Measurements from ENCODE around the gene ADCY7. TPM values are rescaled to one million over a fixed set of nuclear protein-coding genes. Genes with fewer than 3 reads are reported as not detected.

The ADCY7 gene
- total and polyA plus RNA-seq, 9 of the 15 experiments (the other 6 are each of a cell fraction or from before 2014, with no cell fraction given) = 2.3 to 108 (median 28.6) TPM

- Histone ChIP-seq H3K79me2 (ENCODE audit: control insufficient read depth, insufficient read depth, low read length) (no peaks in the 10 kb centered on the region), H3K9me1 (ENCODE audit: control insufficient read depth, insufficient read depth, low read length) (peaks cover 2% of the 10 kb centered on the region), H3K36me3 (ENCODE audit: control insufficient read depth, insufficient read depth, low read length) (peaks cover 93% of the 10 kb centered on the region; the same call in 2 of the 3 replicates), H3K9ac (ENCODE audit: insufficient read depth in 1 of 2, low read depth in 2 of 2, low read length in 2 of 2) (no peak overlapping the region), H3K4me1 (replicated peaks in 1 of 2; ENCODE audit: control insufficient read depth in 2 of 2, insufficient read depth in 2 of 2, low read length in 2 of 2) (peaks cover 0 to 46% of the 10 kb centered on the region in 2 experiments; a peak in 2 of 5 replicates), H3K27ac (ENCODE audit: extremely low read depth, low read depth, low read length) (no peak overlapping the region), H4K20me1 (replicated peaks; ENCODE audit: control insufficient read depth, insufficient read depth, low read length) (no peaks in the 10 kb centered on the region), H2AFZ (ENCODE audit: low read depth, low read length) (no peak overlapping the region), H3K27me3 (ENCODE audit: control insufficient read depth in 2 of 2, insufficient read depth in 2 of 2, low read length in 2 of 2) (no peaks in the 10 kb centered on the region), H3K9me3 (replicated peaks; ENCODE audit: control insufficient read depth, insufficient read depth, low read depth, low read length) (no peaks in the 10 kb centered on the region), H3K4me3 (no peak overlapping the region), H3K4me2 (ENCODE audit: insufficient read depth, low read length) (no peak overlapping the region)
- intact Hi-C loops (cut with micrococcal nuclease) (no loop called here), in situ Hi-C loops (cut with MboI) (no loop called here)
- DNase-seq (ENCODE audit: extremely low read depth in 1 of 4, low spot score in 3 of 4) (no peak), ATAC-seq (no peak), FAIRE-seq (no peak)
- no TSS peak for BruUV-seq (replicated peaks)
- WGBS (ENCODE audit: insufficient coverage, low coverage, missing lambda C conversion rate) = 77% methylated on average over 12 of the region's 21 CpGs
- ChIA-PET CTCF (ENCODE audit: low intra/inter-chr PET ratio) (no interaction called here), POLR2A (interaction anchor here (0.6 to 0.9 kb wide), 2 partner anchors 53 to 79 kb away, joined by 3 to 4 read pairs; no protein-coding TSS in a partner anchor)
- TF ChIP-seq TAL1 (IDR thresholded peaks at IDR 0.05) = no peak
- TF ChIP-seq ZNF274 (IDR thresholded peaks at IDR 0.05; ENCODE audit: borderline replicate concordance, low read depth, low read length) = no peak
- no peak for TF ChIP-seq ZNF436 (CRISPR knock-in tag; IDR thresholded peaks at IDR 0.05)
- no peak for TF ChIP-seq CLOCK (CRISPR knock-in tag; IDR thresholded peaks at IDR 0.05; ENCODE audit: borderline replicate concordance)
- TF ChIP-seq RBM34 (IDR thresholded peaks at IDR 0.05; ENCODE audit: borderline replicate concordance, insufficient read depth, low read length) = no peak
- no peak for TF ChIP-seq TCFL5 (CRISPR knock-in tag; conservative IDR thresholded peaks at IDR 0.05)
- no peak for TF ChIP-seq GABPB1 (CRISPR knock-in tag; IDR thresholded peaks at IDR 0.05)
- TF ChIP-seq ZBTB5 (IDR thresholded peaks at IDR 0.05) = no peak
- no peak for TF ChIP-seq DEAF1 (CRISPR knock-in tag; IDR thresholded peaks at IDR 0.05)
- TF ChIP-seq PRDM10 (IDR thresholded peaks at IDR 0.05; ENCODE audit: partially characterized antibody) = no peak
- TF ChIP-seq PHF8 (IDR thresholded peaks at IDR 0.05; ENCODE audit: borderline replicate concordance, low read length) = no peak
- TF ChIP-seq GATAD2A (IDR thresholded peaks at IDR 0.05) = no peak
Observed at GRCh38 chr16:50305441-50306061, 39.2 kb downstream of the ADCY7 start.
